DND-41 (cell line): ENCODE data around the gene PTPRG.

ENCODE experiments used
- ATAC-seq: fragments of 200-7000 bp; cut with Tn5 transposase; 3 replicates; pipeline ENCODE4 v1.9.1; 2021; ENCODE audit warnings: low read depth; ENCODE audit not compliant: insufficient read depth
- DNase-seq: peaks from one replicate; pipeline ENCODE4 v3.0.0-alpha.2; 2020
- H2AFZ ChIP-seq: 2 replicates; pipeline ENCODE4 v1.6.0; 2012; ENCODE audit warnings: low read depth, low read length
- H3K27ac ChIP-seq: 2 replicates; pipeline ENCODE4 v1.5.1; 2012; ENCODE audit warnings: low read length, inconsistent platforms
- H3K27me3 ChIP-seq: fragments of 200-600 bp; sonication (generic); 2 replicates; pipeline ENCODE4 v1.6.0; 2012; ENCODE audit warnings: low read length, mild to moderate bottlenecking, inconsistent platforms; ENCODE audit not compliant: insufficient read depth, poor library complexity
- H3K36me3 ChIP-seq: 2 replicates; pipeline ENCODE4 v1.5.1; 2012; ENCODE audit warnings: low read length, inconsistent platforms; ENCODE audit not compliant: insufficient read depth
- H3K4me1 ChIP-seq: 2 replicates; pipeline ENCODE4 v1.5.1; 2012; ENCODE audit warnings: mild to moderate bottlenecking, low read length; ENCODE audit not compliant: insufficient read depth
- H3K4me2 ChIP-seq: 2 replicates; pipeline ENCODE4 v1.6.0; 2012; ENCODE audit warnings: mild to moderate bottlenecking, moderate library complexity, low read length, inconsistent platforms; ENCODE audit not compliant: insufficient read depth
- H3K4me3 ChIP-seq, 2 experiments: fragments of 200-600 bp in 1 of 2; shearing (Covaris generic) in 1 of 2; 2 replicates each; pipeline ENCODE4 v1.5.1; 2012 to 2016; ENCODE audit warnings: inconsistent platforms in 2 of 2, low read length in 2 of 2, mild to moderate bottlenecking in 2 of 2, low read depth in 1 of 2, moderate library complexity in 1 of 2
- H3K79me2 ChIP-seq: 2 replicates; pipeline ENCODE4 v1.6.0; 2012; ENCODE audit warnings: low read length, inconsistent platforms; ENCODE audit not compliant: insufficient read depth
- H3K9ac ChIP-seq: 2 replicates; pipeline ENCODE4 v1.6.0; 2012; ENCODE audit warnings: low read depth, mild to moderate bottlenecking, inconsistent platforms, low read length, moderate library complexity
- H3K9me3 ChIP-seq: 2 replicates; pipeline ENCODE4 v1.5.1; 2012; ENCODE audit warnings: low read length, moderate library complexity, mild to moderate bottlenecking, inconsistent platforms; ENCODE audit not compliant: insufficient read depth, severe bottlenecking
- H4K20me1 ChIP-seq: 2 replicates; pipeline ENCODE4 v1.6.0; 2012; ENCODE audit warnings: low read length; ENCODE audit not compliant: insufficient read depth
- EZH2 ChIP-seq: IDR thresholded peaks from 3 replicates; pipeline ENCODE4 v1.6.1; 2012; ENCODE audit warnings: borderline replicate concordance, low read depth, mild to moderate bottlenecking, moderate library complexity, low read length, inconsistent platforms; ENCODE audit not compliant: severe bottlenecking
- TF ChIP-seq, protein P1 (sequence below): IDR thresholded peaks from 2 replicates; pipeline ENCODE4 v1.5.1; 2012; ENCODE audit warnings: borderline replicate concordance, low read length, moderate library complexity, mild to moderate bottlenecking; ENCODE audit not compliant: poor library complexity, severe bottlenecking; ENCODE audit errors: extremely low read depth

PTPRG gene

DNA sequence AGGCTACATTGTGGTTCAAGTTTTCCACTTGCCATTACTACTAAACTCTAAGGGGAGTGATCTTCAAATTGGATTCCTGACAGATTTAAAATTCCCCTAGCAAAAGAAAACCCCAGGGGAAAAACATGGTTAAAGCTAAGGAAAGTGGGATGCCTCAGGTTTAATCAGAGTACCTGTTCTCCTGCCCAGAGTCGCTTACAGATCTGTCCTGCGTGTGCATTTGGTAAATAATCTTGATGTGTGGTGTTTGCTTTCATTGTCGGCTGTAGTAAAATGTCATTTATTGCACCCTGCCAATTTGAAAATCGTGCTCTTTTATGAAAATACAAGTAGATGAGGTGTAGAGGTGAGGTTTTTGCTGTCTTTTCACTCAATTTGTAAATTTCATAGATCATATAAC, 323.4 kb downstream of the PTPRG start:
- Histone ChIP-seq H3K27ac (no peak overlapping the region), H3K9me3 (no peaks in the 10 kb centered on the region), H4K20me1 (no peaks in the 10 kb centered on the region; the same call in 1 of the 2 replicates), H3K4me3 (no peak overlapping the region), H3K4me2 (no peak overlapping the region), H3K9ac (no peak overlapping the region), H3K79me2 (no peaks in the 10 kb centered on the region), H3K36me3 (no peaks in the 10 kb centered on the region), H3K27me3 (no peaks in the 10 kb centered on the region), H3K4me1 (no peaks in the 10 kb centered on the region), H2AFZ (no peak overlapping the region)
- DNase-seq = no peak
- no peak for ATAC-seq
- no peak for TF ChIP-seq EZH2
- TF ChIP-seq, protein P1, sequence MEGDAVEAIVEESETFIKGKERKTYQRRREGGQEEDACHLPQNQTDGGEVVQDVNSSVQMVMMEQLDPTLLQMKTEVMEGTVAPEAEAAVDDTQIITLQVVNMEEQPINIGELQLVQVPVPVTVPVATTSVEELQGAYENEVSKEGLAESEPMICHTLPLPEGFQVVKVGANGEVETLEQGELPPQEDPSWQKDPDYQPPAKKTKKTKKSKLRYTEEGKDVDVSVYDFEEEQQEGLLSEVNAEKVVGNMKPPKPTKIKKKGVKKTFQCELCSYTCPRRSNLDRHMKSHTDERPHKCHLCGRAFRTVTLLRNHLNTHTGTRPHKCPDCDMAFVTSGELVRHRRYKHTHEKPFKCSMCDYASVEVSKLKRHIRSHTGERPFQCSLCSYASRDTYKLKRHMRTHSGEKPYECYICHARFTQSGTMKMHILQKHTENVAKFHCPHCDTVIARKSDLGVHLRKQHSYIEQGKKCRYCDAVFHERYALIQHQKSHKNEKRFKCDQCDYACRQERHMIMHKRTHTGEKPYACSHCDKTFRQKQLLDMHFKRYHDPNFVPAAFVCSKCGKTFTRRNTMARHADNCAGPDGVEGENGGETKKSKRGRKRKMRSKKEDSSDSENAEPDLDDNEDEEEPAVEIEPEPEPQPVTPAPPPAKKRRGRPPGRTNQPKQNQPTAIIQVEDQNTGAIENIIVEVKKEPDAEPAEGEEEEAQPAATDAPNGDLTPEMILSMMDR = no peak

DNA sequence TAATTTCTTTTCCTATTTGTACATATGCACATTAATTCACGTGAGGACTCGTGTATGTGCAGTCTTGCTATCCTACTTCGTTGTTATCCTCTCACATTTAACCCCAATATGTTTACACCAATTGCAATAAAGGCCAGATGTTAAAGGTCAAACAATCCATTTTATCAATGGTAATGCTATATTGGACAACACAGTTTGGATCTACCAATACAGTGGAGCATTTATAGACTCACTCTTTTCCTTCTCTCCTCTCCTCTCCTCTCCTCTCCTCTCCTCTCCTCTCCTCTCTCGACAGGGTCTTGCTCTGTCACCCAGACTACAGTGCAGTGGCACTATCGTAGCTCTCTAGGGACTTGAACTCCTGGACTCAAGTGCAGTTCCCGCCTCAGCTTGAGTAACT, 324.0 kb downstream of the PTPRG start:
- no peak for ATAC-seq
- Histone ChIP-seq H3K9ac (no peak overlapping the region), H3K79me2 (no peaks in the 10 kb centered on the region)

DNA sequence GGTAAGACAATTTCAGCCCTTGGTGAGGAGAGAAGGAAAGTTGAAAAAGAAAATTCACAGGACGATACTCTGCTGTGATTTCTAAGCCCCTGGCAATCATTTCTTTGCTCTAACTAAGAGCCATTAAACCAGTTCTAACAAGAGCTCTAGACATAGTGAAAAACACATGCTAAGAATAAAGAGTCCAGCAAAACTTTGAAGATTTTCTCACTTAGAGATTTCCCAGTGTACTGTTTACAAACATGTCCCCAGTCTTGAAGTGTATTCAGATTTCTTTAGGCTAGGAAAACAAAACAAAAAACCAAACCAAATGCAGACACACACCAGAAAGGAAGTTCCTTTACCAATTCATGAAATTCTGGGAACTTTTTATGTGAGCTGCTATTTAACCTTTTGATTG, 325.8 kb downstream of the PTPRG start:
- TF ChIP-seq EZH2 = no peak
- TF ChIP-seq, protein P1 = no peak
- H3K4me1 ChIP-seq = no peaks in the 10 kb centered on the region
- H3K4me3 ChIP-seq = no peak overlapping the region
- no peaks in the 10 kb centered on the region for H3K79me2 ChIP-seq
- no peaks in the 10 kb centered on the region; the same call in 1 of the 2 replicates for H4K20me1 ChIP-seq
- H3K36me3 ChIP-seq = no peaks in the 10 kb centered on the region
- no peaks in the 10 kb centered on the region for H3K9me3 ChIP-seq
- no peak overlapping the region for H3K27ac ChIP-seq
- ATAC-seq (no peak), DNase-seq (no peak)
- H3K9ac ChIP-seq = no peak overlapping the region
- no peak overlapping the region for H3K4me2 ChIP-seq
- no peak overlapping the region for H2AFZ ChIP-seq
- H3K27me3 ChIP-seq = no peaks in the 10 kb centered on the region

More for the DNA sequence above, 324.0 kb downstream of the PTPRG start:
- no peak for TF ChIP-seq EZH2
- TF ChIP-seq, protein P1 = no peak
- Histone ChIP-seq H4K20me1 (no peaks in the 10 kb centered on the region; the same call in 1 of the 2 replicates), H2AFZ (no peak overlapping the region), H3K9me3 (no peaks in the 10 kb centered on the region), H3K27me3 (no peaks in the 10 kb centered on the region), H3K4me3 (no peak overlapping the region), H3K27ac (no peak overlapping the region), H3K4me1 (no peaks in the 10 kb centered on the region), H3K4me2 (no peak overlapping the region), H3K36me3 (no peaks in the 10 kb centered on the region)
- DNase-seq = no peak

DNA sequence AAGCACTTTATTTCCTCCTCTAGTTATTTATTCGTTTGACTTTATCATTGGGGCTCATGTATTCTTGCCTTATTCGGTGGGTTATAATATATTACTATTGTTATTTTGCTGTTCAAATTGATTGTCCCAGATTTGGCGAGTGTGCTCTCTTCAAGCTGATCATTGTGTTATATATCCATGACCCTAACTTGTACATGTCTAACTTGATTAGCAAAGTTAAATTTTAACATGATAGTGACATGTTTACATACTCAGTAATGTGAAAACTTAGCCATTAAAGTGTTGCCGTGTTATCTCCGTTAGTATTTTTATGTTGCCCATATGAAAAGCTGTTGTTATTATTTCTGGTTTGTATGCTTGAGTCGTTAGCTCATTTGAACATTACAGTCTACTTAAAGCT, 327.9 kb downstream of the PTPRG start:
- ATAC-seq = no peak
- DNase-seq = no peak
- Histone ChIP-seq H3K36me3 (no peaks in the 10 kb centered on the region), H3K9me3 (no peaks in the 10 kb centered on the region), H3K27me3 (no peaks in the 10 kb centered on the region), H3K9ac (no peak overlapping the region), H2AFZ (no peak overlapping the region), H3K27ac (no peak overlapping the region), H4K20me1 (no peaks in the 10 kb centered on the region; the same call in 1 of the 2 replicates), H3K4me3 (no peak overlapping the region), H3K79me2 (no peaks in the 10 kb centered on the region), H3K4me1 (peaks cover 9% of the 10 kb centered on the region), H3K4me2 (no peak overlapping the region)
- TF ChIP-seq, protein P1 = no peak
- TF ChIP-seq EZH2 = no peak
